ENCODE results near the gene STING1.

The STING1 gene

DNA sequence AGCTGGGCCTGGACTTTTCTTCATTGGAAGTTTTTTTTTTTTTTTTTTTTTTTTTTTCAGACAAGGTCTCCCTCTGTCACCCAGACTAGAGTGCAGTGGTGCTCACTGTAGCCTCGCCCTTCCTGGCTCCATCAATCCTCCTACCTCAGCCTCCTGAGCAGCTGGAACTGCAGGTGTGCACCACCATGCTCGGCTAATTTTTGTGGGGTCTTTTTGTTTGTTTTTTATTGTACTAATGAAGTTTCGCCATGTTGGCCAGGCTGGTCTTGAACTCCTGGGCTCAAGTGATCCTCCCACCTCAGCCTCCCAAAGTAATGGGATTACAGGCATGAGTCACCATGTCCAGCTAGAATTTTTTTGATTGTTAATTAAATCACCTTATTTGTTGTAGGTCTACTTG is 46.9 kb downstream of the STING1 start:
- DNase-seq: no peak

DNA sequence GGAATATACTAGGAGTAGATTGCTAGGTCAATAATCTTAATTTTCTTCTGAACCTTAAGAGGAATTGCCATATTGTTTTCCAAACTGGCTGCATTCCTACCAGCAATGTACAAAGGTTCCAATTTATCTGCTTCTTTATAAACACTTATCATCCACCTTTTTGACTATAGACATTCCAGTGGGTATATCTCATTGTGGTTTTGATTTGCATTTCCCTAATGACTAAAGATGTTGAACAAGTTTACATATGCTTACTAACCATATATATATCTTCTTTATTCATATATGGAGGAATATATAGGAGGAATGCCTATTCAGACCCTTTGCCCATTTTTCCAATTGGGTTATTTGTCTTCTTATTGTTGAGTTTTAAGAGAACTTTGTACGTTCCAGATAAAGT is 50.9 kb downstream of the STING1 start:
- DNase-seq: no peak

DNA sequence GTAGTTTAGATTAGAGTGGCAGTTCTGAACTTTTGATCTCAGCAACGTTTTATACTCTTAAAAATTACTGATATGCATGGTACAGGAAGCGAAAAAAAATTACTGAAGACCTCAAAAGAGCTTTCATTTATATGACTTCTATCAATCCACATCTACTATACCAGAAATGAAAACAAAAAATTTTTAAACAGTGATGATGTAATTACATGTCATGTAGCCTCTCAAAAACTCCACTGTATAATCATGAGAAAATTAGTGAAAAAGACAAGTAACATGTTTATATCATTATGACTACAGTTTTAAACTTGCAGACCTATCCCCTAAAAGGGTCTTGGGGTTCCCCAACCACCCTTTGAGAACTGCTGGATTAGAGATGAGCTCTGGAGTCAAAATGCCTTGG is 52.5 kb downstream of the STING1 start:
- no peak for DNase-seq

DNA sequence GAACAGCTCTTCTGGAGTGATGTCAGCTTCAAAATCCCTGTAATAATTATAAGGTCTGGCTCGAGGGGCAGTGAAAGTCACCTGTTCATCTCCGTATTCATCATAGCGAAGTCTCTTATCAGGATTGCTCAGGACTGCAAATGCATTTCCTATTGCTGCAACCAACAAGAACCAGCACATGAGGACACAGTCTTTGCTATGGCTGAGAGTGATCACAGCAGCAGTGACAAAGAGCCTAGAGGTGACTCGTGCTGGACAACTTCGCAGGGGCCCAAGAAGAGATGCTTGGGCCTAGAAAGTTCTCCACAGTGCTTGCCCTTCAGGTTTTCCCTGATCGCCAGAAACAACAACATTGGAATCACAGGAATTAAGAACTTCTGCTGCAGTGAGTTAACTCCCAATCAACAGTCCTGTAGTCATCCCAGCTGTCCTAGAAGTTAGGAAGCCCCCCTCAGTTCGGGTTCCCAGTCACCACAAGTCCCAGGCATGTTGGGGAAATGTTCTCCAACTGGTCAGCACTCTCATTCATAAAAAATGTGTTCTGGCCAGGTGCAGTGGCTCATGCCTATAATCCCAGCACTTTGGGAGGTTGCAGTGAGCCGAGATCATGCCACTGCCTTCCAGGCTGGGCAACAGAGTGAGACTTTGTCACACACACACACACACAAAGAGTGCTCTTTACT is 56.2 kb downstream of the STING1 start:
- no peak for DNase-seq

All from activated T-cell treated with anti-CD3 and anti-CD28 coated beads, Interleukin-2, amount 50 U/mL, for 1 hour (primary cell).